Suprapubic skin (tissue), 4 donors: ENCODE measurements around the gene GLRX2.

ENCODE experiments used
- CTCF ChIP-seq, 2 donors: fragments of 200-600 bp in 1 of 2; fragments of 450-650 bp in 1 of 2; sonication (generic) in 1 of 2; IDR thresholded peaks; one replicate each; pipeline ENCODE4 v1.5.1; 2016 to 2019; ENCODE audit warnings: antibody characterized with exemption in 2 of 2, mild to moderate bottlenecking in 1 of 2, moderate library complexity in 1 of 2
- EP300 ChIP-seq: sonication (generic); formaldehyde crosslinking; IDR thresholded peaks from one replicate; pipeline ENCODE4 v1.6.1; 2017; ENCODE audit warnings: antibody characterized with exemption
- POLR2A ChIP-seq, 2 donors: fragments of 450-650 bp; IDR thresholded peaks; one replicate each; pipeline ENCODE4 v1.6.1; 2017; ENCODE audit warnings: antibody characterized with exemption in 2 of 2, mild to moderate bottlenecking in 2 of 2, moderate library complexity in 2 of 2
- POLR2AphosphoS5 ChIP-seq, 3 donors: sonication (generic); formaldehyde crosslinking; IDR thresholded peaks; one replicate each; pipeline ENCODE4 v1.6.1; 2017; ENCODE audit warnings: antibody characterized with exemption in 3 of 3

GRCh38 chr1:193143285-193143684, 38.1 kb upstream of the GLRX2 start:
- TF ChIP-seq POLR2A (IDR thresholded peaks at IDR 0.05) (no peak), CTCF (IDR thresholded peaks at IDR 0.05) (no peak), POLR2AphosphoS5 (IDR thresholded peaks at IDR 0.05) (no peak), EP300 (no peak)
